Endometrial microvascular endothelial cells (primary cell): Measurements from ENCODE around the gene USP13. TPM values are rescaled to one million over a fixed set of nuclear protein-coding genes. Genes with fewer than 3 reads are reported as not detected.
"Not testable (repeated sequence)": the region's sequence is repeated elsewhere in the genome, so short reads cannot be mapped to it uniquely, and the experiment has no call there.

ENCODE experiments used
- in situ Hi-C: cut with HindIII; loops from 2 replicates; pipeline ENCODE4 v1.10.0; 2017; ENCODE audit warnings: low sequenced_read_pairs, low pct_unique_long_range_greater_than_20kb; ENCODE audit errors: inconsistent ontology term
- total RNA-seq: library from RNA; depleted of rRNA; stranded (reverse); fragments of >200 nt; gene quantifications from one replicate; pipeline ENCODE4 v1.2.3, GENCODE V29; 2015; ENCODE audit errors: inconsistent ontology term

Gene USP13
- total RNA-seq, 1 donor from 2014 or later, result 18.7 TPM

- in situ Hi-C loops, result no loop called here
These were observed 407 bp downstream of the USP13 start for GRCh38 chr3:179653096-179653797.

- in situ Hi-C loops, result no loop called here
These were observed 2.4 kb downstream of the USP13 start for GRCh38 chr3:179655236-179655635.

GRCh38 chr3:179658606-179659005, 5.8 kb downstream of the USP13 start:
- in situ Hi-C loops, result no loop called here

GRCh38 chr3:179660872-179661271, 8.0 kb downstream of the USP13 start:
- in situ Hi-C loops, result no loop called here

- in situ Hi-C loops, result no loop called here
These were observed 8.9 kb downstream of the USP13 start for GRCh38 chr3:179661777-179662176.

GRCh38 chr3:179663093-179663492, 10.3 kb downstream of the USP13 start:
- in situ Hi-C loops, result no loop called here

GRCh38 chr3:179666030-179666429, 13.2 kb downstream of the USP13 start:
- in situ Hi-C loops, result no loop called here

- in situ Hi-C loops, result no loop called here
These were observed 13.7 kb downstream of the USP13 start for GRCh38 chr3:179666436-179667035.

- in situ Hi-C loops, result no loop called here
These were observed 15.6 kb downstream of the USP13 start for GRCh38 chr3:179668429-179668828.

GRCh38 chr3:179670311-179670710, 17.5 kb downstream of the USP13 start:
- in situ Hi-C loops, result no loop called here

- in situ Hi-C loops, result no loop called here
These were observed 18.5 kb downstream of the USP13 start for GRCh38 chr3:179671309-179671708.

GRCh38 chr3:179671747-179672242, 19.0 kb downstream of the USP13 start:
- in situ Hi-C loops, result no loop called here

GRCh38 chr3:179672918-179673317, 20.1 kb downstream of the USP13 start:
- in situ Hi-C loops, result no loop called here

- in situ Hi-C loops, result no loop called here
These were observed 20.7 kb downstream of the USP13 start for GRCh38 chr3:179673523-179673922.

- in situ Hi-C loops, result no loop called here
These were observed 23.2 kb downstream of the USP13 start for GRCh38 chr3:179676081-179676480.

- in situ Hi-C loops, result no loop called here
These were observed 25.0 kb downstream of the USP13 start for GRCh38 chr3:179677884-179678283.

GRCh38 chr3:179681492-179682263, 28.8 kb downstream of the USP13 start:
- in situ Hi-C loops, result no loop called here

GRCh38 chr3:179682426-179683080, 29.7 kb downstream of the USP13 start:
- in situ Hi-C loops, result no loop called here

GRCh38 chr3:179683286-179683685, 30.4 kb downstream of the USP13 start:
- in situ Hi-C loops, result not testable (repeated sequence)
